Muscle layer of duodenum (tissue), 2 donors: Measurements from ENCODE around the gene ELK1.
A peak's percentile ranks its signal among the peaks of the same experiment; 100 is the strongest.
"Not testable (repeated sequence)": the region's sequence is repeated elsewhere in the genome, so short reads cannot be mapped to it uniquely, and the experiment has no call there.

Source experiments
- H3K27ac ChIP-seq: one replicate; pipeline ENCODE4 v1.7.0; 2013; ENCODE audit warnings: mild to moderate bottlenecking, low read length
- H3K27me3 ChIP-seq: one replicate; pipeline ENCODE4 v1.7.0; 2013; ENCODE audit warnings: low read depth, mild to moderate bottlenecking, control low read depth, low read length
- H3K36me3 ChIP-seq, 2 donors: one replicate each; pipeline ENCODE4 v1.7.0; 2013; ENCODE audit warnings: low read length in 2 of 2, control low read depth in 1 of 2, mild to moderate bottlenecking in 1 of 2; ENCODE audit not compliant: insufficient read depth in 2 of 2, control insufficient read depth in 1 of 2
- H3K4me1 ChIP-seq, 2 donors: one replicate each; pipeline ENCODE4 v1.7.0; 2013; ENCODE audit warnings: low read length in 2 of 2, mild to moderate bottlenecking in 2 of 2, control low read depth in 1 of 2, moderate library complexity in 1 of 2; ENCODE audit not compliant: insufficient read depth in 2 of 2, control insufficient read depth in 1 of 2
- H3K4me3 ChIP-seq, 2 donors: one replicate each; pipeline ENCODE4 v1.7.0; 2013; ENCODE audit warnings: low read length in 2 of 2, low read depth in 1 of 2, mild to moderate bottlenecking in 1 of 2
- H3K9me3 ChIP-seq, 2 donors: one replicate each; pipeline ENCODE4 v1.7.0; 2013; ENCODE audit warnings: low read length in 2 of 2, control low read depth in 1 of 2, mild to moderate bottlenecking in 1 of 2; ENCODE audit not compliant: control insufficient read depth in 1 of 2
- donor health status: healthy.

ELK1 gene, protein sequence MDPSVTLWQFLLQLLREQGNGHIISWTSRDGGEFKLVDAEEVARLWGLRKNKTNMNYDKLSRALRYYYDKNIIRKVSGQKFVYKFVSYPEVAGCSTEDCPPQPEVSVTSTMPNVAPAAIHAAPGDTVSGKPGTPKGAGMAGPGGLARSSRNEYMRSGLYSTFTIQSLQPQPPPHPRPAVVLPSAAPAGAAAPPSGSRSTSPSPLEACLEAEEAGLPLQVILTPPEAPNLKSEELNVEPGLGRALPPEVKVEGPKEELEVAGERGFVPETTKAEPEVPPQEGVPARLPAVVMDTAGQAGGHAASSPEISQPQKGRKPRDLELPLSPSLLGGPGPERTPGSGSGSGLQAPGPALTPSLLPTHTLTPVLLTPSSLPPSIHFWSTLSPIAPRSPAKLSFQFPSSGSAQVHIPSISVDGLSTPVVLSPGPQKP

GRCh38 chrX:47650164-47651042 is at the start of gene ELK1:
Gene ELK1 (minus strand): TSS chrX:47650563. CDS start chrX:47641441, 9,122 bp downstream.
- peaks cover 0 to 16% of the 10 kb centered on the region in 2 donors for H3K36me3 ChIP-seq
- peaks cover 0 to 19% of the 10 kb centered on the region in 2 donors for H3K4me1 ChIP-seq
- no peaks in the 10 kb centered on the region for H3K9me3 ChIP-seq
- peak within 1 kb of the TSS; percentile 60 for H3K27ac ChIP-seq
- no peaks in the 10 kb centered on the region for H3K27me3 ChIP-seq
- H3K4me3 ChIP-seq = peak within 1 kb of the TSS; percentile 62 to 71

- Histone ChIP-seq H3K4me3 (no peak overlapping the region), H3K27ac (no peak overlapping the region), H3K27me3 (no peaks in the 10 kb centered on the region)
Observed at GRCh38 chrX:47697181-47697580, 46.8 kb upstream of the ELK1 start.

DNA sequence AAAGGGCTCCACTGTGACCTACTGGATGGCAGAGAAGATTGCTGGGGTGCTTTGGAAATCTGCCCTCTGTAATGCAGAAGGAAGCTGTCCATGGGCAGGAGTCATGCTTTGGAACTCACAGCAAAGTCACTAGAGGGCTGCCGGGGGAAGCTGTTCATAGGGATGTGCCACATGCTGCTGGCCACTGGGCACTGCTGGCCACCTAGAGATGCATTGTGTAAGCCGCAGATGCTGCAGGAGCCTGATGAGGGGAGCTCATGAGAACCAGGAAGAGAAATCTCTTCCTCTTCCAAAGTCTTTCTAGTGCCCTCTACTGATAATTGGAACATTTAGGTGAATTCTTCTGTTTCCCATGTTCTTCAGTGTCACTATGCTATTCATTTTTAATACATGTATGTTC is 39.8 kb upstream of the ELK1 start:
- no peaks in the 10 kb centered on the region for H3K36me3 ChIP-seq
- no peaks in the 10 kb centered on the region for H3K9me3 ChIP-seq
- H3K4me1 ChIP-seq = no peaks in the 10 kb centered on the region
- H3K27me3 ChIP-seq = no peaks in the 10 kb centered on the region
- H3K4me3 ChIP-seq = no peak overlapping the region
- H3K27ac ChIP-seq = no peak overlapping the region

More at GRCh38 chrX:47697181-47697580, 46.8 kb upstream of the ELK1 start:
- no peaks in the 10 kb centered on the region for H3K9me3 ChIP-seq
- H3K4me1 ChIP-seq = no peaks in the 10 kb centered on the region
- no peaks in the 10 kb centered on the region for H3K36me3 ChIP-seq

- H3K27me3 ChIP-seq = no peaks in the 10 kb centered on the region
Observed at GRCh38 chrX:47687263-47687662, 36.9 kb upstream of the ELK1 start.

GRCh38 chrX:47683829-47684205 is 33.5 kb upstream of the ELK1 start:
- Histone ChIP-seq H3K9me3 (no peaks in the 10 kb centered on the region), H3K4me1 (no peaks in the 10 kb centered on the region), H3K4me3 (no peak overlapping the region), H3K27me3 (no peaks in the 10 kb centered on the region), H3K27ac (no peak overlapping the region), H3K36me3 (no peaks in the 10 kb centered on the region)

More at GRCh38 chrX:47687263-47687662, 36.9 kb upstream of the ELK1 start:
- Histone ChIP-seq H3K4me3 (no peak overlapping the region), H3K9me3 (no peaks in the 10 kb centered on the region), H3K27ac (no peak overlapping the region), H3K36me3 (no peaks in the 10 kb centered on the region), H3K4me1 (no peaks in the 10 kb centered on the region)

GRCh38 chrX:47683184-47683828 is 32.9 kb upstream of the ELK1 start:
- no peak overlapping the region for H3K27ac ChIP-seq
- H3K36me3 ChIP-seq = no peaks in the 10 kb centered on the region
- no peak overlapping the region for H3K4me3 ChIP-seq
- H3K4me1 ChIP-seq = no peaks in the 10 kb centered on the region
- H3K9me3 ChIP-seq = no peaks in the 10 kb centered on the region
- no peaks in the 10 kb centered on the region for H3K27me3 ChIP-seq

DNA sequence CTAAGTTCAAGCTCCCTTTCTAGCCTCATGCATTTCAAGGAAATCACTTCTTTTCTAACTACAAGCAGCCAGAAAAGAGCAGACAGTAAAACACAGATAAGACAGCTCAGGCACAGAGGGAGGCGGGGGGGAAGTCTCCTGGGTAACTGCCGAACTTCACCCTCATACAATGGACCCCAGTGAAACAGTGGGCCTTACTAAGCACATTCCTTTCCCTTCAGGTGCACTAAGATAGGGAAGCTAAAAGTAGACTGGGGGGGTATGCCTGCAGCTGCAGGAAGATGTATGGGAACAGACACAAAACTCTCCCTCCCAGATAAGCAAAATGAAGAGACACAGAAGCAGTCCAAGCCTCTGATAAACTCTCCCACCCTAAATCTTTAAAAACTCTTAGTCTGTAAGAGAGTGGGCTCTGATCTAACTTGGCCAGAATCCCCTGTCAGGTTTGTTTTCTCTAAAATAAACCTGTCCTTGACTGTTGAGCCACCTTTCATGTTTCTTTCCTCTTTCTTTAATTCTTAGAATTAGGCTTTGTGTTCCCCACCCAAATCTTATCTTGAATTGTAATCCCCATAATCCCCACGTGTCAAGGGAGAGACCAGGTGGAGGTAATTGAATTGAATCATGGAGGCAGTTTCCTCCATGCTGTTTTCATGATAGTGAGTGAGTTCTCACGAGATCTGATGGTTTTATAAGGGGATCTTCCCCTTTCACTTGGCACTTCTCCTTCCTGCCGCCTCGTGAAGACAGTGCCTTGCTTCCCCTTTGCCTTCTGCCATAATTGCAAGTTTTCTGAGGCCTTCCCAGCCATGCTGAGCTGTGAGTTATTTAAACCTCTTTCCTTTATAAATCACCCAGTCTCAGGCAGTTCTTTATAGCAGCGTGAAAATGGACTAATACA is 25.8 kb upstream of the ELK1 start:
- H3K9me3 ChIP-seq, H3K27ac ChIP-seq, H3K4me3 ChIP-seq, H3K36me3 ChIP-seq, H3K27me3 ChIP-seq, H3K4me1 ChIP-seq: not testable (repeated sequence)

DNA sequence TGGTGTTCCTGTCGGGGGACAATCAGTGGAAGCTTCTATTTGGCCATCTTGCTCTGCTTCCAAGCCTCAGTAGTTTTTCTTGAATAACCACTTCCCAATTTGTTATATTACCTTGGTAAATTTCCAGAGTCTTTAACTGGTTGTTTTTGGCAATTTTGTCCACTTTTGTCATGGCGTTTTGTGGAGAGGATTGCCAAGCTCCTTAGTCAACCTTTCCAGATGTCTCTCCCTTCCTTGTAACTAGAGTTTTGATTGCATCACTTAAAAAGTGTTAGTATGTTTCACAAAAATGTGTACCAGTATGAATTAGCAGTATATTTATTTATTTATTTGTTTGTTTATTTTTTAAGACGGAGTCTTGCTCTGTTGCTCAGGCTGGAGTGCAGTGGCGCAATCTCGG is 24.4 kb upstream of the ELK1 start:
- Histone ChIP-seq H3K9me3 (no peaks in the 10 kb centered on the region), H3K27ac (no peak overlapping the region), H3K36me3 (no peaks in the 10 kb centered on the region), H3K4me3 (no peak overlapping the region), H3K27me3 (no peaks in the 10 kb centered on the region), H3K4me1 (no peaks in the 10 kb centered on the region)

- H3K27me3 ChIP-seq, H3K4me1 ChIP-seq, H3K27ac ChIP-seq, H3K4me3 ChIP-seq, H3K9me3 ChIP-seq, H3K36me3 ChIP-seq: not testable (repeated sequence)
Observed at GRCh38 chrX:47665797-47666196, 15.4 kb upstream of the ELK1 start.

- no peaks in the 10 kb centered on the region for H3K36me3 ChIP-seq
- no peak overlapping the region for H3K4me3 ChIP-seq
- H3K27me3 ChIP-seq = no peaks in the 10 kb centered on the region
- no peaks in the 10 kb centered on the region for H3K4me1 ChIP-seq
- no peaks in the 10 kb centered on the region for H3K9me3 ChIP-seq
- no peak overlapping the region for H3K27ac ChIP-seq
Observed at GRCh38 chrX:47664737-47665136, 14.4 kb upstream of the ELK1 start.
